Renal pelvis (tissue), 4 donors: ENCODE measurements around the gene RBPMS2. TPM values are rescaled to one million over a fixed set of nuclear protein-coding genes. Genes with fewer than 3 reads are reported as not detected.

Source experiments
- DNase-seq: peaks from one replicate; pipeline ENCODE4 v3.0.0-alpha.2; 2013
- polyA plus RNA-seq, 3 donors: library from polyadenylated mRNA; unstranded; fragments of 120-200 nt; gene quantifications; one replicate each; pipeline ENCODE4 v1.2.1, GENCODE V29; 2013; ENCODE audit not compliant: insufficient read length in 3 of 3

Gene RBPMS2
- polyA plus RNA-seq, 3 donors = 11.1 to 13.8 (median 13.2) TPM

- no peak for DNase-seq
These were observed 43.6 kb downstream of the RBPMS2 start for GRCh38 chr15:64731805-64732151.

GRCh38 chr15:64731012-64731804 lies 44.2 kb downstream of the RBPMS2 start:
- peak; percentile 81 for DNase-seq

- no peak for DNase-seq
These were observed 45.2 kb downstream of the RBPMS2 start for GRCh38 chr15:64730151-64730550.

GRCh38 chr15:64720188-64720587 lies 55.2 kb downstream of the RBPMS2 start:
- DNase-seq = no peak

- DNase-seq = no peak
These were observed 57.5 kb downstream of the RBPMS2 start for GRCh38 chr15:64717735-64718495.

GRCh38 chr15:64717130-64717529 lies 58.3 kb downstream of the RBPMS2 start:
- no peak for DNase-seq

- DNase-seq = no peak
These were observed 58.9 kb downstream of the RBPMS2 start for GRCh38 chr15:64716452-64716851.

- DNase-seq = no peak
These were observed 61.8 kb downstream of the RBPMS2 start for GRCh38 chr15:64713592-64713991.

GRCh38 chr15:64712353-64712752 lies 63.0 kb downstream of the RBPMS2 start:
- no peak for DNase-seq

GRCh38 chr15:64710676-64711428 lies 64.5 kb downstream of the RBPMS2 start:
- DNase-seq = no peak

- DNase-seq = no peak
These were observed 69.1 kb downstream of the RBPMS2 start for GRCh38 chr15:64706011-64706911.

GRCh38 chr15:64705006-64705405 lies 70.4 kb downstream of the RBPMS2 start:
- no peak for DNase-seq

- no peak for DNase-seq
These were observed 71.8 kb downstream of the RBPMS2 start for GRCh38 chr15:64703632-64703959.

GRCh38 chr15:64702816-64703631 lies 72.4 kb downstream of the RBPMS2 start:
- peak; percentile 97 for DNase-seq

GRCh38 chr15:64701482-64702184 lies 73.8 kb downstream of the RBPMS2 start:
- no peak for DNase-seq

GRCh38 chr15:64701051-64701450 lies 74.3 kb downstream of the RBPMS2 start:
- no peak for DNase-seq

GRCh38 chr15:64699751-64700388 lies 75.5 kb downstream of the RBPMS2 start:
- no peak for DNase-seq

GRCh38 chr15:64698823-64699222 lies 76.6 kb downstream of the RBPMS2 start:
- no peak for DNase-seq

- no peak for DNase-seq
These were observed 77.4 kb downstream of the RBPMS2 start for GRCh38 chr15:64697911-64698369.
